Fibroblast of villous mesenchyme (primary cell): ENCODE measurements around the gene HSPB8. TPM values are rescaled to one million over a fixed set of nuclear protein-coding genes. Genes with fewer than 3 reads are reported as not detected.

ENCODE experiments used
- DNase-seq: peaks from one replicate; pipeline ENCODE4 v3.0.0-alpha.2; 2010; ENCODE audit warnings: low read depth
- H3K4me3 ChIP-seq: 2 replicates; pipeline ENCODE4 v1.5.1; 2011; ENCODE audit warnings: low read depth, mild to moderate bottlenecking, low read length
- total RNA-seq: library from RNA; depleted of rRNA; stranded (reverse); fragments of >200 nt; gene quantifications from 2 replicates; pipeline ENCODE4 v1.2.3, GENCODE V29; 2012
- TF ChIP-seq, protein P1 (sequence below): IDR thresholded peaks from 2 replicates; pipeline ENCODE4 v1.5.1; 2012; ENCODE audit warnings: low read depth, mild to moderate bottlenecking, low read length; ENCODE audit not compliant: insufficient read depth

HSPB8 gene
- total RNA-seq, 1 donor = 22.0 TPM

DNA sequence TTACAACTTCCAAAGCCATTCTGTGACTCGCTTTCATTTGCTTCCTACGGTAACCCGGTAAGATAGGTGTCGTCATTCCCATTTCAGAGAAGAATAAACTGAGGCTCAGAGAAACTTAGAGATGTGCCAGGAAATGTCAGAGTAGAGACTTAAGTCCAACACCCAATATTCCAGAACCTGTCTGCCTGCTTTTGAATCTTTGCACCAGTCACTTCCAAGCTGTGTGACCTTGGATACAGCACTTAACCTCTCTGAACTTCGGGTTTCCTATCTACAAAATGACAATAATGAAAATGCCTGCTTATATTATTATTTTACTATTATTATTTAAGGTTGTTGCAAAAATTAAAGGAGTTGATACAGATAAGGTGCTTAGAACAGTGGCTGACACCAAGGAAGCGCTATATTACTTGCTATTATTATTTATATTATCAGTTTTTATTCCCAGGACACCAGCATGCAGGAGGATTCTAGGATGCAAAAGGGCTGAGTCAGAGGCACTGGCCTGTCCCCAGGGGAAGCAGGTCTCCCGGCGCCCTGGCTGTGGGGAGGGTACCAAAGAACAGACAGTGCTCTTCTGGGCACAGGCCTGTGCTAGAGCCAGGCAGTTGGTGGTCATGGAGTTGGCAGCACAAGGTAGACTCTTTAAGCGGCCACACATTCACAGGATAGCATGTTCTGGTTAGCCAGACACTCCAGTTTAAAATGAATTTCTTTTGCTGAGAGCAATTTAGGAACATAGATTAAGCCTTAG is 5.4 kb downstream of the HSPB8 start:
- no peak for DNase-seq
- TF ChIP-seq, protein P1, sequence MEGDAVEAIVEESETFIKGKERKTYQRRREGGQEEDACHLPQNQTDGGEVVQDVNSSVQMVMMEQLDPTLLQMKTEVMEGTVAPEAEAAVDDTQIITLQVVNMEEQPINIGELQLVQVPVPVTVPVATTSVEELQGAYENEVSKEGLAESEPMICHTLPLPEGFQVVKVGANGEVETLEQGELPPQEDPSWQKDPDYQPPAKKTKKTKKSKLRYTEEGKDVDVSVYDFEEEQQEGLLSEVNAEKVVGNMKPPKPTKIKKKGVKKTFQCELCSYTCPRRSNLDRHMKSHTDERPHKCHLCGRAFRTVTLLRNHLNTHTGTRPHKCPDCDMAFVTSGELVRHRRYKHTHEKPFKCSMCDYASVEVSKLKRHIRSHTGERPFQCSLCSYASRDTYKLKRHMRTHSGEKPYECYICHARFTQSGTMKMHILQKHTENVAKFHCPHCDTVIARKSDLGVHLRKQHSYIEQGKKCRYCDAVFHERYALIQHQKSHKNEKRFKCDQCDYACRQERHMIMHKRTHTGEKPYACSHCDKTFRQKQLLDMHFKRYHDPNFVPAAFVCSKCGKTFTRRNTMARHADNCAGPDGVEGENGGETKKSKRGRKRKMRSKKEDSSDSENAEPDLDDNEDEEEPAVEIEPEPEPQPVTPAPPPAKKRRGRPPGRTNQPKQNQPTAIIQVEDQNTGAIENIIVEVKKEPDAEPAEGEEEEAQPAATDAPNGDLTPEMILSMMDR = no peak
- no peak overlapping the region for H3K4me3 ChIP-seq

DNA sequence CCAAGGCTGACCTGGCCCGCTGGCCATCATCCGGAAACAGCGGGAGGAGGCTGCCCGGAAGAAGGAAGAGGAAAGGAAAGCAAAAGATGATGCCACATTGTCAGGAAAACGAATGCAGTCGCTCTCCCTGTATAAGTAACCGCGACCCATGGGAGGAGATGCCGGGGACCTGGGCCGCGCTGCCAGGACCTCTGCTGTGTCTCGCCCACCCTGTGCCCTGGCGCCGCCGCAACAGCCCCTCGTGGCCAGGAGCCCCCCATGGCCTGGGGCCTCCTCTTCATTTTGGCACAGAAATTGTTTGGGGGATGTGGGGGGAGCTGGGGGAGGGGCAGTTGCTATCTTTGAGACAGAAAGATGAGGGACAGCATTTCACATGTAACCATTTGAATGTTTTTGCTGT is 16.5 kb downstream of the HSPB8 start:
- no peak overlapping the region for H3K4me3 ChIP-seq
- DNase-seq = no peak
- TF ChIP-seq, protein P1 = no peak

DNA sequence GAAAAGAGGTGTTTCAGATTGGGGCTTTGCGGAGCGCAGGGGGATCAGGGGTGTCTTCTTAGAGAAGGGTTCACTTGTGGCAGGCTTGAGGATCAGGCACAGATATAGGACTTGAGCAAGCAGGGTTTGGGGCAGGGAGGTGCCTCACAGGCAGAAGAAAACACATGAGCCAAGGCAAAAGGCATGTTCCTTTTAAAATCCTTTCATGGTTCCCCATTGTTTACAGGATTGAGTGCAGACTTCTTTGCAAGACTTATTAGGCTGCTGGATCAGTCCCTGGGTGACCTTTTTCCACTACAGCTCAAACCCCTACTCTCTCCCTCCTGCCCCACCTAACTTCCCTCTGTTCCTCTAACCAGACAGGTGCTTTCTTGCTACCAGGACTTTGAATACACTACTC is 19.7 kb downstream of the HSPB8 start:
- no peak for DNase-seq

GRCh38 chr12:119200601-119201000 is 21.9 kb downstream of the HSPB8 start:
- no peak overlapping the region for H3K4me3 ChIP-seq
- DNase-seq = no peak
- TF ChIP-seq, protein P1 = no peak

More for the DNA sequence above, 19.7 kb downstream of the HSPB8 start:
- H3K4me3 ChIP-seq = no peak overlapping the region
- TF ChIP-seq, protein P1 = no peak

- H3K4me3 ChIP-seq = no peak overlapping the region
- DNase-seq = no peak
- TF ChIP-seq, protein P1 = no peak
These were observed 23.2 kb downstream of the HSPB8 start for GRCh38 chr12:119201789-119202543.

DNA sequence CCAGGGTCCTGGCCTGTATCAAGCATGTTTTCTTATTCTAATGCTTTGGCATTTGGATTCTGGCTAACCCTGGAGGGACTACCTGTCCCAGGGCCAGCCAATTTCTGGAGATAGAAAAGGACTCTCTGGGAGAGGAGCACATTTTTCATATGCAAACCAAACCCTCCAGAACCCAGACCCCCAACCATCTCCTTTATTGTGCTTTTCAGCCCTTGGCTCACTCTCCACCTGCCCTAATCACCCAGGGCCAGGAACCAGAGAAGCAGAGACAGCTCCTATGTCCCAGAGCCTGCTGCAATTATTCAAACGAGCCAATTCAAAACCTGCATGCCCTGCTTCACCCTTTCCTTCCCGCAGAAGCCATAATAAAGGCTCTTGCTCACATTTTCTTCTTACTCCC is 23.8 kb downstream of the HSPB8 start:
- TF ChIP-seq, protein P1 = no peak
- H3K4me3 ChIP-seq = no peak overlapping the region
- DNase-seq = no peak
